Neural cell (in vitro differentiated cells): Measurements from ENCODE around the gene LCE2A.

Experiments
- CTCF ChIP-seq: fragments of 450-650 bp; IDR thresholded peaks from 2 replicates; pipeline ENCODE4 v1.5.1; 2014; ENCODE audit warnings: antibody characterized with exemption, mild to moderate bottlenecking, moderate library complexity; ENCODE audit not compliant: poor library complexity, severe bottlenecking
- EP300 ChIP-seq: fragments of 450-650 bp; conservative IDR thresholded peaks from 2 replicates; pipeline ENCODE4 v1.6.1; 2014; ENCODE audit warnings: antibody characterized with exemption, mild to moderate bottlenecking, moderate library complexity; ENCODE audit not compliant: poor library complexity, severe bottlenecking
- EZH2 ChIP-seq: fragments of 200-600, 300-800 bp; shearing (Covaris generic), sonication (generic); IDR thresholded peaks from 2 replicates; pipeline ENCODE4 v1.6.1; 2014; ENCODE audit warnings: antibody characterized with exemption, low read length, borderline replicate concordance, mild to moderate bottlenecking; ENCODE audit not compliant: insufficient read depth, poor library complexity, severe bottlenecking
- MXI1 ChIP-seq: fragments of 450-650 bp; conservative IDR thresholded peaks from 2 replicates; pipeline ENCODE4 v1.6.1; 2014; ENCODE audit warnings: antibody characterized with exemption, mild to moderate bottlenecking; ENCODE audit not compliant: poor library complexity, severe bottlenecking
- POLR2AphosphoS5 ChIP-seq: IDR thresholded peaks from 2 replicates; pipeline ENCODE4 v1.6.1; 2012
- RAD21 ChIP-seq: fragments of 450-650 bp; conservative IDR thresholded peaks from 2 replicates; pipeline ENCODE4 v1.6.1; 2014; ENCODE audit warnings: antibody characterized with exemption, mild to moderate bottlenecking, moderate library complexity
- SMC3 ChIP-seq: fragments of 450-650 bp; conservative IDR thresholded peaks from 2 replicates; pipeline ENCODE4 v1.6.1; 2014; ENCODE audit warnings: antibody characterized with exemption, mild to moderate bottlenecking, moderate library complexity; ENCODE audit not compliant: poor library complexity
- TAF1 ChIP-seq: IDR thresholded peaks from 2 replicates; pipeline ENCODE4 v1.6.1; 2012; ENCODE audit warnings: low read depth

GRCh38 chr1:152718238-152718637 lies 20.1 kb downstream of the LCE2A start:
- TF ChIP-seq CTCF, result no peak
- no peak for TF ChIP-seq EP300
- no peak for TF ChIP-seq EZH2
- no peak for TF ChIP-seq POLR2AphosphoS5
- TF ChIP-seq RAD21, result no peak
- TF ChIP-seq SMC3, result no peak
- TF ChIP-seq MXI1, result no peak
- TF ChIP-seq TAF1, result no peak
